CMK (cell line): ENCODE results near the gene EIF5A.

Source experiments
- DNase-seq: peaks from one replicate; pipeline ENCODE4 v3.0.0-alpha.2; 2010; ENCODE audit warnings: low read depth

Gene EIF5A

GRCh38 chr17:7356756-7357155 lies 49.3 kb downstream of the EIF5A start:
- DNase-seq = no peak

- DNase-seq = no peak
Measured at GRCh38 chr17:7357381-7357780, 50.0 kb downstream of the EIF5A start.

- DNase-seq = no peak
Measured at GRCh38 chr17:7361906-7362305, 54.5 kb downstream of the EIF5A start.
